ENCODE results near the gene ZFYVE27. TPM values are rescaled to one million over a fixed set of nuclear protein-coding genes. Genes with fewer than 3 reads are reported as not detected.

Gene ZFYVE27
- total RNA-seq, 1 donor from 2014 or later = 27.0 TPM

DNA sequence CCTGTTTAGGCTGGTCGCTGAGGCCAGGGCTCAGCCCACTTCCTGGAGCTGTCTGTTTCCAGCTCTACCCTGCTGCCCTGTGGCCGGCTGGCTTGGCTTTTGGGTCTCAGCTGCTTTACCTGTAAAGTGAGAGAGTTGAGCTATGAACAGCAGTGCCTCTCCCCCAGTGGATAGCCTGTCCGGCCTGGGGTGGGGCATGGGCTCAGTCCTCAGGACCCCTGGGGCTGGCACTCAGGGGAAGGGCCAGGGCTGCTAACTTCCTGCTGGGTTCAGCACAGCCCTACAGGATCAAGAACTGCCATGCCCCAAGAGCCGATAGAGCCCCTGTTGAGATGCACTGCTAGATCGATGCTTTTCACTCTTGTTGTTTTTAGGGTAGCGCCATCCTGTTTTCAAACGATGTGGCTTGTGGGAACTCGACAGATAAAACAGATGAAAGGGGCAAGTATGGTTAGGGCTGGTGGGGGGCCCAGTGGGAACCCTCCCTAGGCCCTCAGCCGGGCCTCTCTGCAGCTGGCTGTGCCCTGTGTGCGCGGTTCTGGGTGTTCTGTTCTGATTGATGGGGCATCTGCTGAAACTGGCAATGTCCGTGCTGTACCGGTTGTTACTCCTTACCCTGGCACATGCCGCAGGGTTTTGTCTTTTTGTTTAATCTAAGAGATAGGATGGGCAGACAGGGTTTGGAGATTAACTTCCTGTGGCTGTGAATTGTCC lies 44.8 kb downstream of the ZFYVE27 start:
- Mint-ChIP-seq H3K4me1 (ENCODE audit: unreplicated experiment) (peaks cover 29% of the 10 kb centered on the region), H3K36me3 (ENCODE audit: unreplicated experiment) (no peaks in the 10 kb centered on the region), H3K27me3 (ENCODE audit: unreplicated experiment) (peaks cover 3% of the 10 kb centered on the region), H3K27ac (ENCODE audit: unreplicated experiment) (no peak overlapping the region), H3K4me3 (ENCODE audit: unreplicated experiment) (no peak overlapping the region), H3K9me3 (ENCODE audit: unreplicated experiment) (no peaks in the 10 kb centered on the region)
- no peak for DNase-seq (ENCODE audit: extremely low spot score, unreplicated experiment)
- TF ChIP-seq, protein P1, sequence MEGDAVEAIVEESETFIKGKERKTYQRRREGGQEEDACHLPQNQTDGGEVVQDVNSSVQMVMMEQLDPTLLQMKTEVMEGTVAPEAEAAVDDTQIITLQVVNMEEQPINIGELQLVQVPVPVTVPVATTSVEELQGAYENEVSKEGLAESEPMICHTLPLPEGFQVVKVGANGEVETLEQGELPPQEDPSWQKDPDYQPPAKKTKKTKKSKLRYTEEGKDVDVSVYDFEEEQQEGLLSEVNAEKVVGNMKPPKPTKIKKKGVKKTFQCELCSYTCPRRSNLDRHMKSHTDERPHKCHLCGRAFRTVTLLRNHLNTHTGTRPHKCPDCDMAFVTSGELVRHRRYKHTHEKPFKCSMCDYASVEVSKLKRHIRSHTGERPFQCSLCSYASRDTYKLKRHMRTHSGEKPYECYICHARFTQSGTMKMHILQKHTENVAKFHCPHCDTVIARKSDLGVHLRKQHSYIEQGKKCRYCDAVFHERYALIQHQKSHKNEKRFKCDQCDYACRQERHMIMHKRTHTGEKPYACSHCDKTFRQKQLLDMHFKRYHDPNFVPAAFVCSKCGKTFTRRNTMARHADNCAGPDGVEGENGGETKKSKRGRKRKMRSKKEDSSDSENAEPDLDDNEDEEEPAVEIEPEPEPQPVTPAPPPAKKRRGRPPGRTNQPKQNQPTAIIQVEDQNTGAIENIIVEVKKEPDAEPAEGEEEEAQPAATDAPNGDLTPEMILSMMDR (IDR thresholded peaks at IDR 0.05) = no peak

DNA sequence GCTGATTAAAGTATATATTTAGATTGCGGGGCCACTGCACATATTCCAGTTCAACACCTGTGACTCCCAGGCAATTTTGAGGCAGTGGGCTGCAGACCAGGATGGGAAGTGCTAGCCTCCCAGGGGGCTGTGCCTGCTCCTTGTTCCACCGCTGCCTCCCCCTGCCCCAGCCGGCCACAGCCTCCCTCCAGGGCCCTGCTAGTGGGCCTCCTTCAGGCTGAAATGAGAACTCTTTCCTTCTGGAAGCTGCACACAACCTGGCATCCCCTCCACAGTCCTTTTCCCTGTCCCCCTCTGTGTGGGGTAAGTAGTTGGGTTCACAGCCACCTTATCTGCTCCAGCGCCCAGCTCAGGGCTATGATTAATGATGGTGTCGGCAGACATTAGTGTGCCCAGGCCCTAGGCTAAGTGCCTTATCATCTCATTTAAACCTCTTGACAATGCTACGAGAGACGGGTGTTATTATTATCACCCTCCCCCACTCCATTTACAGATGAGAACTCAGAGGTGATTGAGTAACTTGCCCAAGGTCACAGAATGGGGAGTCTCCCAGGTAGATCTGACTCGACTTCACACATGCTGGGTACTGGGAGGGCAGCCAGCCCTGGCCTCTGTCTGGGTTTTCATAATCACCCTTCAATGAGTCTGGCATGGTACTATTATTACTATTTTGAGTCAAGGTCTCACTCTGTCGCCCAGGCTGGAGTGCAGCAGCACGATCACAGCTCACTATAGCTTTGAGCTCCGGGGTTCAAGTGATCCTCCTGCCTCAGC lies 45.7 kb downstream of the ZFYVE27 start:
- H3K4me3 Mint-ChIP-seq (ENCODE audit: unreplicated experiment) = no peak overlapping the region
- H3K27me3 Mint-ChIP-seq (ENCODE audit: unreplicated experiment) = peaks cover 12% of the 10 kb centered on the region
- no peaks in the 10 kb centered on the region for H3K36me3 Mint-ChIP-seq (ENCODE audit: unreplicated experiment)
- TF ChIP-seq, protein P1 (IDR thresholded peaks at IDR 0.05) = no peak
- no peaks in the 10 kb centered on the region for H3K9me3 Mint-ChIP-seq (ENCODE audit: unreplicated experiment)
- H3K27ac Mint-ChIP-seq (ENCODE audit: unreplicated experiment) = no peak overlapping the region
- DNase-seq (ENCODE audit: extremely low spot score, unreplicated experiment) = no peak
- H3K4me1 Mint-ChIP-seq (ENCODE audit: unreplicated experiment) = peaks cover 29% of the 10 kb centered on the region

DNA sequence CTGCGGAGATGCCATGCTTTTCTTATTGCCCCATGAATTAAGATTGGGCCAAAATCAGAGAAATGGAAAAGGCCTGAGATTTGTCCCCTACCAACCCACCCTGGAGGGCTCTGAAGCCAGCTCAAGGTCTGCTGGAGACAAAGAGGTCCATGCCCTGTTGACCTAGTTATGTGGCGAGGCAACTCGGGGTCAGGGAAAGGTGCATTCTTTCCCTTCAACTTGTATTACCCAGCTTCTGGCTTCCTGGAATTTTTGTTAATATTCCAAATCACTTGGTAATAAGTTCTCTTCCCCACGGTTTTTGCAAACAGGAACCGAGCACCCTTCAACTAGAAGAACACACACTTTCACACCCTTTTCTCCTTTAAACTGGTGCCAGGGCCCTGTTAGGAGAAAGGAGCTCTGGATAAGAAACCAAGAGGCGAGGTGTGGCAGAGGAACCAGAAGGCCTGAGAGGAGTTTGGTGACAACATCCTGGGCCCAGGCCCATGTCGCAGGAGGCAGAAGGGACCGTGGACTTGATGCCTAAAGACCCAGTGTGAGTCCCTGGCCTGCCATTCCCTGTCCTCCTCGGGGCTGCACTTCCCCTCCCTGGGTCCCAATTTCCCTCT lies 47.4 kb downstream of the ZFYVE27 start:
- no peak for DNase-seq (ENCODE audit: extremely low spot score, unreplicated experiment)
- no peak overlapping the region for H3K4me3 Mint-ChIP-seq (ENCODE audit: unreplicated experiment)
- H3K36me3 Mint-ChIP-seq (ENCODE audit: unreplicated experiment) = no peaks in the 10 kb centered on the region
- no peaks in the 10 kb centered on the region for H3K9me3 Mint-ChIP-seq (ENCODE audit: unreplicated experiment)
- H3K4me1 Mint-ChIP-seq (ENCODE audit: unreplicated experiment) = peaks cover 21% of the 10 kb centered on the region
- no peak overlapping the region for H3K27ac Mint-ChIP-seq (ENCODE audit: unreplicated experiment)
- TF ChIP-seq, protein P1 (IDR thresholded peaks at IDR 0.05) = no peak
- H3K27me3 Mint-ChIP-seq (ENCODE audit: unreplicated experiment) = peaks cover 15% of the 10 kb centered on the region

DNA sequence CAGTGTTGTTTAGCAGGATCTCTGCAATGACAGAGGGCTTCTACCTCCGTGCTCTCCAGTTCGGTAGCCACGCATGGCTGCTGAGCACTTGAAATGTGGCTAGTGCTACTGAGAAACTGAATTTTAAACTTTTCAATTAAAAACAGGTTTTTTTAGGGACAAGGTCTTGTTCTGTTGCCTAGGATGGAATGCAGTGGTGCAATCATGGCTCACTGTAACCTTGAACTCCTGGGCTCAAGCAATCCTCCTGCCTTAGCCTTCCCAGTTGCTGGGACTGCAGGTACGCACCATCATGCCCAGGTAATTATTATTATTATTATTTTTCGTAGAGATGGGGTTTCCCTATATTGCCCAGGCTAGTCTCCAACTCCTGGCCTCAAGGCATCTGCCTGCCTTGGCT lies 48.3 kb downstream of the ZFYVE27 start:
- no peak for DNase-seq (ENCODE audit: extremely low spot score, unreplicated experiment)
- Mint-ChIP-seq H3K4me1 (ENCODE audit: unreplicated experiment) (peaks cover 20% of the 10 kb centered on the region), H3K27me3 (ENCODE audit: unreplicated experiment) (peaks cover 17% of the 10 kb centered on the region), H3K36me3 (ENCODE audit: unreplicated experiment) (no peaks in the 10 kb centered on the region), H3K4me3 (ENCODE audit: unreplicated experiment) (no peak overlapping the region), H3K9me3 (ENCODE audit: unreplicated experiment) (no peaks in the 10 kb centered on the region), H3K27ac (ENCODE audit: unreplicated experiment) (no peak overlapping the region)
- TF ChIP-seq, protein P1 (IDR thresholded peaks at IDR 0.05) = no peak

DNA sequence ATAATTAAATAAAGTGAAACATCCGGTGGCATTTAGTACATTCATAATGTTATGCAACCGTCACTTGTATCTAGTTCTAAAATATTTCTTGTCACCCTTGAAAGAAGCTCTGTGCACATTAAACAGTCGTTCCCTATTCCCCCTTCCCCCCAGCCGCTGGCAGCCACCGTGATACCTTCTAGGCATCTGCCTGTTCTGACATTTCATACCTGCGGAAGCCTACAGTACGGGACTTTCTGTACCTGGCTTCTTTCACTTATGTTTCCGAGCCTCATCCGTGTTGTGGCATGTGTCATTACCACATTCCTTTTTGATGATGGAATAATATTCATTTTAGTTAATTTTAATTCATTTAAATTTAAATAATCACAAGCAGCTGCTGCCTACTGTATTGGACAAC lies 48.8 kb downstream of the ZFYVE27 start:
- Mint-ChIP-seq H3K4me3 (ENCODE audit: unreplicated experiment) (no peak overlapping the region), H3K27me3 (ENCODE audit: unreplicated experiment) (peaks cover 18% of the 10 kb centered on the region), H3K36me3 (ENCODE audit: unreplicated experiment) (no peaks in the 10 kb centered on the region), H3K27ac (ENCODE audit: unreplicated experiment) (no peak overlapping the region), H3K9me3 (ENCODE audit: unreplicated experiment) (no peaks in the 10 kb centered on the region), H3K4me1 (ENCODE audit: unreplicated experiment) (peaks cover 15% of the 10 kb centered on the region)
- TF ChIP-seq, protein P1 (IDR thresholded peaks at IDR 0.05) = no peak
- no peak for DNase-seq (ENCODE audit: extremely low spot score, unreplicated experiment)

Data from osteocyte (in vitro differentiated cells).